Cerebellar cortex (tissue), 1 donor: ENCODE data around the gene TGM2.

Experiments used
- DNase-seq: peaks from one replicate; pipeline ENCODE4 v3.0.0-alpha.2; 2015; ENCODE audit warnings: low spot score

TGM2 gene

GRCh38 chr20:38092915-38093314 is 72.2 kb downstream of the TGM2 start:
- no peak for DNase-seq

- DNase-seq = no peak
Measured at GRCh38 chr20:38092260-38092857, 72.7 kb downstream of the TGM2 start.

GRCh38 chr20:38091441-38092216 is 73.4 kb downstream of the TGM2 start:
- no peak for DNase-seq

DNA sequence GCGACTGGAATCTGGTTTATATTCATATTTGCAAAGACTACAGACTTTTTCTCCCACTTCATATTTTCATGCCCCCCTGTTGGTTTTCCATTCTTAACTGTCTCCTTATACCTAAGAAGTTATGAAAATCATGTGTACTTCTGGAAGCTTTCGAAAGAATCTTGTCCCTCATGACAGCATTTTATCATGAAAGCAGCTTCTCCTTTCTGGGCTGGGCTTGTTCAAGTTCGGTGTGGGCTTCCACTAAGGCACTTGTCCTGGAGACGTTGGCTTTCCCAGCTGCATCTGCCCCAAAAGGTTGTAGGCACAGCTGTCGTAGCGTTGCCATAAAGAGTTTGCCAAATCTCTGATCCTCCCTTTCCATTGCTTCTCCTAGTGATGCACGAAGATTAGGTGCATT is 75.0 kb downstream of the TGM2 start:
- DNase-seq = no peak

GRCh38 chr20:38089500-38089899 is 75.6 kb downstream of the TGM2 start:
- no peak for DNase-seq

DNA sequence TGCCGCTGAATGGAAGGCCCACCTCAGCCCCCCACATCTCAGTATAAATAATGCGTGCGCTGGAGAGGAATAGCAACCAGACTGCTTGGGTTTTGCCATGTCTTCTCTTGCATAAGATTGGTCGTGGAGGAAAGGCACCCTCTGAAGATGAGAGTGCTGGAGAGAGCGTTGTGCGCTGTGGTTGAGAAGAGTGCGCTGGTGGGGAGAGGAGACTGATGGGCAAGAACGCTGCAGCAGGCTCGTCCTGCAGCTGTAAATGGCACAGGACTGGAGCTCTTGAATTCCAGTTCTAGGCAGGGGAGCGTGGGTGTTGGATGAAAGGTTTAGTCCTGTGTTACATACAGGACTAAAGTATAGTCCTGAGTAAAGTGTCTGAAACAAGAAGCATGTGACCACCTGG is 80.0 kb downstream of the TGM2 start:
- DNase-seq = no peak

DNA sequence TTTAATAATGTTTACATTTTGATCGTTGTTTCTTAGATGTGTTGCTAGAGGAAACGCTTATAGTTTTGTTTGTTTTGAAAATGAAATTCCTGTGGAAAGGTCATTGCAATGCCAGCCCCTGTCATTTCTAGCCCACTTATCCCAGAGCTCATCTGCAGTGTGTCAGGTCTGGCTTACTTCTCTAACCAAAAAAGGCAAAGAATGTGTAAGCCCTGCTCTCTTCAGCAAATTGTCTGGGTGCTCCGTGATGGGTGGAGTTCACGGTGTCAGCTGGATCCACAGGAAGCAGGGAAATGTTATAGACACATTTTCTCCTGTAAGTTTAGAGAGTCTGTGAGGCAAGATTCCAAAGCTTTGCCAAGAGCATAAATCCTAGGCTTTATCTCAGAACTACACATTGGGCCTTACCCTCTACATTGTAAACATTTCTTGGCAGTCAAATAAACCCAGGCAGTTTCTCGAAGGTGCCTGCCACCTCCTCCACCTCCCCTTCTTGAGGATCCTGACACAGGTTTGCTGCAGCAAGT is 80.6 kb downstream of the TGM2 start:
- no peak for DNase-seq

DNA sequence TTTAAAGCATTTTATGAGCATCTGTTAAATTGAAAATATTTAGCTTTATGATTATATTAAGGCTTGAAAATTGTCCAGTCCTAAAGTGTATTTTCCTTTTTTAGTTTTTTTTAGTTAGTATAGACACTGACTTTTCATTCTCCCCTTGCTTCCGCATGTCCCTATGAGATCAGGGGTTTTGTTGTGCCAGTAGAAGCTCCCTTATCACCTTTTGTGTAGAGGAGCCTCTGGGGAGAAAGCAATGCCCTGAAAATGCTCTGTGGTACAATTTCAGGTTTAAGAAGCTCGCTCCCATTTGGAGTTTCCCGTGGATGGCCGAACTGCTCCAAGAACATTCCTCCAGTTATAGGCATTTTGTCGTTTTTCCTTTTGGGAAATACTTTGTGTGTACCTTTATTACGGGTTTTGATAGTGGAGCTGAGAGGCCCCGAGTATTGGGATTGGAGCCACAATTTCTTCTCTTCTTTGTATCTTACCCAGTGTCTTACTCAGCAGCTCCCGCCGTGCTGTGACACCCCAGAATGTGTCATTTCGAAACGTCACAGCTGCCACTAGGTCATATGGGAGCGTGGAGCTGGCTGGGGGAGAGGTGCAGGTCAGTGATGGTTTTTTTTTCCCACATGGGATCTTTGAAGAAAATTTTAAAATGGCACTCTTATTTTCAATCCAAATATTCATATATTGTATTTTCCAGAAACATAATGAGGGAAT is 81.6 kb downstream of the TGM2 start:
- DNase-seq = no peak

GRCh38 chr20:38082894-38083293 is 82.2 kb downstream of the TGM2 start:
- DNase-seq = no peak

GRCh38 chr20:38081575-38081974 is 83.5 kb downstream of the TGM2 start:
- no peak for DNase-seq

GRCh38 chr20:38079353-38079752 is 85.7 kb downstream of the TGM2 start:
- DNase-seq = no peak

GRCh38 chr20:38078084-38078483 is 87.0 kb downstream of the TGM2 start:
- DNase-seq = no peak
